ENCODE results near the gene THSD4. TPM values are rescaled to one million over a fixed set of nuclear protein-coding genes. Genes with fewer than 3 reads are reported as not detected.

THSD4 gene
- total RNA-seq, 1 donor: 15.6 TPM

- Histone ChIP-seq H3K4me3 (ENCODE audit: insufficient read depth, low read length) (no peak overlapping the region), H3K4me2 (ENCODE audit: insufficient read depth, low read length) (no peak overlapping the region), H3K4me1 (ENCODE audit: insufficient read depth, low read length) (no peaks in the 10 kb centered on the region), H3K36me3 (ENCODE audit: insufficient read depth, low read length) (no peaks in the 10 kb centered on the region), H3K79me2 (ENCODE audit: insufficient read depth, low read length) (no peaks in the 10 kb centered on the region), H3K27ac (ENCODE audit: low read depth, low read length) (no peak overlapping the region), H2AFZ (ENCODE audit: low read length) (no peak overlapping the region), H4K20me1 (ENCODE audit: insufficient read depth, low read length) (no peaks in the 10 kb centered on the region), H3K27me3 (ENCODE audit: insufficient read depth, low read length) (peaks cover 24% of the 10 kb centered on the region), H3K9me3 (ENCODE audit: low read depth, low read length) (no peaks in the 10 kb centered on the region)
- TF ChIP-seq CTCF (IDR thresholded peaks at IDR 0.05; ENCODE audit: extremely low read depth, low read depth, low read length): no peak
- no peak for DNase-seq (ENCODE audit: insufficient read length, low spot score, missing footprints)
Observed at GRCh38 chr15:71549697-71550096, 434.4 kb downstream of the THSD4 start.

- H3K36me3 ChIP-seq (ENCODE audit: insufficient read depth, low read length): no peaks in the 10 kb centered on the region
- H4K20me1 ChIP-seq (ENCODE audit: insufficient read depth, low read length): no peaks in the 10 kb centered on the region
- no peaks in the 10 kb centered on the region for H3K9me3 ChIP-seq (ENCODE audit: low read depth, low read length)
- no peak for DNase-seq (ENCODE audit: insufficient read length, low spot score, missing footprints)
- no peak for TF ChIP-seq CTCF (IDR thresholded peaks at IDR 0.05; ENCODE audit: extremely low read depth, low read depth, low read length)
- no peak overlapping the region for H2AFZ ChIP-seq (ENCODE audit: low read length)
- H3K4me2 ChIP-seq (ENCODE audit: insufficient read depth, low read length): no peak overlapping the region
- no peak overlapping the region for H3K27ac ChIP-seq (ENCODE audit: low read depth, low read length)
- H3K27me3 ChIP-seq (ENCODE audit: insufficient read depth, low read length): peaks cover 21% of the 10 kb centered on the region
- no peaks in the 10 kb centered on the region for H3K79me2 ChIP-seq (ENCODE audit: insufficient read depth, low read length)
- H3K4me1 ChIP-seq (ENCODE audit: insufficient read depth, low read length): no peaks in the 10 kb centered on the region
- no peak overlapping the region for H3K4me3 ChIP-seq (ENCODE audit: insufficient read depth, low read length)
Observed at GRCh38 chr15:71551566-71551965, 436.3 kb downstream of the THSD4 start.

- Histone ChIP-seq H3K27me3 (ENCODE audit: insufficient read depth, low read length) (no peaks in the 10 kb centered on the region), H3K9me3 (ENCODE audit: low read depth, low read length) (no peaks in the 10 kb centered on the region), H3K36me3 (ENCODE audit: insufficient read depth, low read length) (no peaks in the 10 kb centered on the region), H3K27ac (ENCODE audit: low read depth, low read length) (no peak overlapping the region), H2AFZ (ENCODE audit: low read length) (no peak overlapping the region), H3K4me3 (ENCODE audit: insufficient read depth, low read length) (no peak overlapping the region), H3K79me2 (ENCODE audit: insufficient read depth, low read length) (no peaks in the 10 kb centered on the region), H3K4me2 (ENCODE audit: insufficient read depth, low read length) (peak overlapping the region; percentile 0), H3K4me1 (ENCODE audit: insufficient read depth, low read length) (peaks cover 19% of the 10 kb centered on the region), H4K20me1 (ENCODE audit: insufficient read depth, low read length) (peaks cover 3% of the 10 kb centered on the region)
- DNase-seq (ENCODE audit: insufficient read length, low spot score, missing footprints): no peak
- no peak for TF ChIP-seq CTCF (IDR thresholded peaks at IDR 0.05; ENCODE audit: extremely low read depth, low read depth, low read length)
Observed at GRCh38 chr15:71559098-71559497, 443.8 kb downstream of the THSD4 start.

GRCh38 chr15:71559616-71560015, 444.3 kb downstream of the THSD4 start:
- Histone ChIP-seq H3K27ac (ENCODE audit: low read depth, low read length) (no peak overlapping the region), H3K27me3 (ENCODE audit: insufficient read depth, low read length) (no peaks in the 10 kb centered on the region), H4K20me1 (ENCODE audit: insufficient read depth, low read length) (peaks cover 3% of the 10 kb centered on the region), H2AFZ (ENCODE audit: low read length) (no peak overlapping the region), H3K36me3 (ENCODE audit: insufficient read depth, low read length) (no peaks in the 10 kb centered on the region), H3K4me1 (ENCODE audit: insufficient read depth, low read length) (peaks cover 19% of the 10 kb centered on the region), H3K4me3 (ENCODE audit: insufficient read depth, low read length) (no peak overlapping the region), H3K79me2 (ENCODE audit: insufficient read depth, low read length) (no peaks in the 10 kb centered on the region), H3K4me2 (ENCODE audit: insufficient read depth, low read length) (no peak overlapping the region), H3K9me3 (ENCODE audit: low read depth, low read length) (no peaks in the 10 kb centered on the region)
- no peak for TF ChIP-seq CTCF (IDR thresholded peaks at IDR 0.05; ENCODE audit: extremely low read depth, low read depth, low read length)
- DNase-seq (ENCODE audit: insufficient read length, low spot score, missing footprints): no peak
